Activated CD8-positive, alpha-beta memory T cell treated with anti-CD3 and anti-CD28 coated beads, Interleukin-2, amount 50 U/mL, for 4 hours (primary cell): ENCODE results near the gene MFSD12.

Experiments used
- DNase-seq: peaks from one replicate; pipeline ENCODE4 v3.0.0-alpha.2; 2020

Gene MFSD12

GRCh38 chr19:3555653-3556422 lies 1.5 kb downstream of the MFSD12 start:
- DNase-seq, result no peak

- no peak for DNase-seq
Measured at GRCh38 chr19:3554254-3555083, 2.9 kb downstream of the MFSD12 start.

- DNase-seq, result no peak
Measured at GRCh38 chr19:3551792-3552095, 5.6 kb downstream of the MFSD12 start.

- DNase-seq, result no peak
Measured at GRCh38 chr19:3550947-3551791, 6.2 kb downstream of the MFSD12 start.

GRCh38 chr19:3549816-3550215 lies 7.6 kb downstream of the MFSD12 start:
- no peak for DNase-seq

GRCh38 chr19:3548606-3549005 lies 8.8 kb downstream of the MFSD12 start:
- no peak for DNase-seq

- no peak for DNase-seq
Measured at GRCh38 chr19:3547767-3548282, 9.6 kb downstream of the MFSD12 start.

GRCh38 chr19:3547301-3547731 lies 10.1 kb downstream of the MFSD12 start:
- peak; percentile 44 for DNase-seq

- no peak for DNase-seq
Measured at GRCh38 chr19:3546119-3546518, 11.3 kb downstream of the MFSD12 start.

GRCh38 chr19:3545669-3546034 lies 11.7 kb downstream of the MFSD12 start:
- DNase-seq, result no peak

- DNase-seq, result peak; percentile 80
Measured at GRCh38 chr19:3544742-3545668, 12.4 kb downstream of the MFSD12 start.

- no peak for DNase-seq
Measured at GRCh38 chr19:3544058-3544376, 13.4 kb downstream of the MFSD12 start.

GRCh38 chr19:3543150-3544057 lies 14.0 kb downstream of the MFSD12 start:
- DNase-seq, result no peak

- DNase-seq, result no peak
Measured at GRCh38 chr19:3539756-3540118, 17.6 kb downstream of the MFSD12 start.

GRCh38 chr19:3538965-3539755 lies 18.2 kb downstream of the MFSD12 start, which contains the start of gene TEKTIP1:
Gene TEKTIP1, plus strand, starts transcription at chr19:3539174. Its CDS starts 4 bp downstream, at chr19:3539178.
- DNase-seq, result peak; percentile 15

- DNase-seq, result no peak
Measured at GRCh38 chr19:3538258-3538929, 19.0 kb downstream of the MFSD12 start.

GRCh38 chr19:3537438-3538240 lies 19.7 kb downstream of the MFSD12 start:
- DNase-seq, result no peak

- DNase-seq, result no peak
Measured at GRCh38 chr19:3537101-3537437, 20.3 kb downstream of the MFSD12 start.
